Calu3 (cell line): Measurements from ENCODE around the gene DYSF. TPM values are rescaled to one million over a fixed set of nuclear protein-coding genes. Genes with fewer than 3 reads are reported as not detected.

Source experiments
- BruUV-seq: library from RNA; stranded (reverse); fragments of 400-500 nt; replicated peaks from 2 replicates; lab custom pipeline; 2021; lab: Mats Ljungman, UMichigan
- CTCF ChIA-PET: fragments of 300-600 bp; sonication (Branson Sonifier 250); formaldehyde crosslinking; loops from one replicate; lab custom pipeline; 2022; ENCODE audit warnings: antibody characterized with exemption; lab: Charles Lee
- DNase-seq: peaks from one replicate; pipeline ENCODE4 v3.0.0; 2022
- H3K27ac Mint-ChIP-seq: one replicate; pipeline ENCODE4 v1.8.0; 2022; ENCODE audit warnings: mixed read lengths; ENCODE audit not compliant: unreplicated experiment
- H3K27me3 Mint-ChIP-seq: one replicate; pipeline ENCODE4 v1.8.0; 2022; ENCODE audit warnings: mixed read lengths; ENCODE audit not compliant: unreplicated experiment
- H3K36me3 Mint-ChIP-seq: one replicate; pipeline ENCODE4 v1.8.0; 2022; ENCODE audit warnings: mild to moderate bottlenecking, moderate library complexity, mixed read lengths; ENCODE audit not compliant: insufficient read depth, unreplicated experiment
- H3K4me1 Mint-ChIP-seq: one replicate; pipeline ENCODE4 v1.8.0; 2022; ENCODE audit warnings: mild to moderate bottlenecking, low read depth, mixed read lengths; ENCODE audit not compliant: unreplicated experiment
- H3K4me3 Mint-ChIP-seq: one replicate; pipeline ENCODE4 v1.8.0; 2022; ENCODE audit warnings: mild to moderate bottlenecking, low read depth, moderate library complexity, mixed read lengths; ENCODE audit not compliant: unreplicated experiment
- H3K9me3 Mint-ChIP-seq: one replicate; pipeline ENCODE4 v1.8.0; 2022; ENCODE audit warnings: low read depth, mixed read lengths; ENCODE audit not compliant: unreplicated experiment
- CTCF ChIP-seq: fragments of 200-600 bp; IDR thresholded peaks from one replicate; pipeline ENCODE4 v1.8.0; 2022; ENCODE audit warnings: antibody characterized with exemption; ENCODE audit not compliant: unreplicated experiment
- intact Hi-C: fragments of 100-400 bp; cut with micrococcal nuclease; formaldehyde crosslinking; loops from one replicate; pipeline ENCODE4 v1.10.0; 2022; ENCODE audit not compliant: unreplicated experiment
- total RNA-seq: library from RNA; stranded (reverse); gene quantifications from 2 replicates; pipeline ENCODE4 v1.2.3, GENCODE V29; 2022

Gene DYSF
- total RNA-seq, 1 experiment from 2014 or later = 3.2 TPM

DNA sequence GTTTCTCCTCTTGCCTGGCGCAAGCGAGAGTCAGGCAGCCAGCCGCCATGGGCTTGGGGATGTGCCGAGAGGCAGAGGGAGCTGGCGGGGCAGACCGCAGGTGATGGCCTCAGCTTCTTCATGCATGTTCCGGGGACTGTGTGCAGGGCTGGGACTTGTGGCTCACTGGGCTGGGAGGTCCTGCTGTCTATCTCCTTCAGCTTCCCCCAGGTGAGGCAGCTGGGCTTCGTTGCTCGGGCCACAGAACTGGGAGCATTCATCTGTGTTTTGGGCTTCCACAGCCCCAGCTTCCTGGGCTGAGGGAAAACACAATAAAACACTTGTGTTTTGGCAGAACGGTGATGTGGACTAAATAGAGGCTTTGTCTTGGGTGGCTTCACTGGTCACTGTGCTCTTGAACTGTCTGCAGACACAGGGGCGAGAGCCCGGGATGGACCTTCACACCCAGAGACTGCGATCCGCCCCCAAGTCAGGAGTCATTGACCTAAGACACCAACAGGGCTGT, 93.5 kb downstream of the DYSF start:
- no peaks in the 10 kb centered on the region for H3K36me3 Mint-ChIP-seq
- no peaks in the 10 kb centered on the region for H3K9me3 Mint-ChIP-seq
- H3K4me3 Mint-ChIP-seq = no peak overlapping the region
- H3K27ac Mint-ChIP-seq = no peak overlapping the region
- no TSS peak for BruUV-seq
- CTCF ChIA-PET = interaction anchor here (0.5 kb wide), 1 partner anchor 330 kb away, joined by 3 read pairs; no protein-coding TSS in a partner anchor
- no peak for TF ChIP-seq CTCF
- DNase-seq = no peak
- intact Hi-C loops = loop anchor here (1.0 to 5.0 kb wide), 4 partner anchors 250 to 1030 kb away; no protein-coding TSS in a partner anchor
- peaks cover 75% of the 10 kb centered on the region for H3K27me3 Mint-ChIP-seq
- peaks cover 17% of the 10 kb centered on the region for H3K4me1 Mint-ChIP-seq

DNA sequence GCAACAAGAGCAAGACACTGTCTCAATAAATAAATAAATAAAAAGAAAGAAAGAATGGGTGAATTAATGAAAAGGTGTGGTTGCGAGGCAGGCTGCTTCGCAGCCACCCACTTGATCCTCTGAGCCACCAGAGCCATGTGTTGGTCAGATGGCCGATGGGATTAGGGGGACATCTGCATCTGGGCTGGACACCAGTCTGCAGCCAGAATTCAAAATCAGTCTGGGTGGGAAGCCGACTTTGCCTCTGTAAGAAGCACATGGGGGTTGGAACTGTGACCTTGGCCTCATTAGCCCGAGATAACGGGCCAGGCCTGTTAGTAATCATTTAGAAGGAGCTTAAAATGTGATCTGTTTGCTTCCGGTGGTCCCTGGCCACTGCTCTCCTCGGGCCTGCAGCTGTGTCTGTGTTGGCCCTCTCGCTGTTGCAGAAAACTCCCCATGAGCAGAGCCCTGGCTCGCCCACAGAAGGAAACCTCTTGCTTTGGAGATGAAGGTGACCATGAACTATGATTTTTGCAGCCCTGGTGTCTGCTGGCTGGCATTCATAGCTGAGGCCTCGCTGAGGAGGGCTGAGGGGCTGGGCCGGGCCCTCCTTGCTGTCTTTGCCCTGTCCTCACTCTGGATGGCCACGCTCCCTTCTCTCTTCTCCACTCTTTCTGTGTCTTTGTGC, 94.4 kb downstream of the DYSF start:
- no TSS peak for BruUV-seq

GRCh38 chr2:71548646-71549425, 95.5 kb downstream of the DYSF start:
- peak; percentile 70 for DNase-seq
- CTCF ChIA-PET = no interaction called here
- peaks cover 79% of the 10 kb centered on the region for H3K27me3 Mint-ChIP-seq

More for the DNA sequence above, 94.4 kb downstream of the DYSF start:
- H3K4me3 Mint-ChIP-seq = no peak overlapping the region
- CTCF ChIA-PET = no interaction called here
- no peaks in the 10 kb centered on the region for H3K36me3 Mint-ChIP-seq
- intact Hi-C loops = loop anchor here (1.0 to 5.0 kb wide), 4 partner anchors 250 to 1030 kb away; no protein-coding TSS in a partner anchor
- no peak for DNase-seq
- peaks cover 75% of the 10 kb centered on the region for H3K27me3 Mint-ChIP-seq
- no peak overlapping the region for H3K27ac Mint-ChIP-seq
- H3K4me1 Mint-ChIP-seq = peaks cover 17% of the 10 kb centered on the region
- no peaks in the 10 kb centered on the region for H3K9me3 Mint-ChIP-seq
- no peak for TF ChIP-seq CTCF

More at GRCh38 chr2:71548646-71549425, 95.5 kb downstream of the DYSF start:
- Mint-ChIP-seq H3K27ac (no peak overlapping the region), H3K36me3 (no peaks in the 10 kb centered on the region), H3K9me3 (no peaks in the 10 kb centered on the region), H3K4me3 (no peak overlapping the region), H3K4me1 (peaks cover 17% of the 10 kb centered on the region)
- peak; percentile 84 for TF ChIP-seq CTCF
- no TSS peak for BruUV-seq
- intact Hi-C loops = loop anchor here (5.0 kb wide), 3 partner anchors 248 to 1028 kb away; no protein-coding TSS in a partner anchor
